GM06990 (cell line): Measurements from ENCODE around the gene LIMS2.

Experiments
- DNase-seq: peaks from one replicate; pipeline ENCODE4 v3.0.0-alpha.2; 2011; ENCODE audit not compliant: insufficient read length; ENCODE audit errors: extremely low read depth
- H3K27me3 ChIP-seq: replicated peaks from 2 replicates; pipeline ENCODE4 v1.6.0; 2011; ENCODE audit warnings: low read length; ENCODE audit not compliant: control insufficient read depth, insufficient read depth
- H3K36me3 ChIP-seq: 2 replicates; pipeline ENCODE4 v1.5.1; 2011; ENCODE audit warnings: low read length; ENCODE audit not compliant: control insufficient read depth, insufficient read depth
- H3K4me3 ChIP-seq: replicated peaks from 2 replicates; pipeline ENCODE4 v1.5.1; 2011; ENCODE audit warnings: low read depth, mild to moderate bottlenecking, control low read depth, low read length
- TF ChIP-seq, protein P1 (sequence below): IDR thresholded peaks from 2 replicates; pipeline ENCODE4 v1.5.1; 2011; ENCODE audit warnings: low read length, control low read depth, mild to moderate bottlenecking, inconsistent platforms; ENCODE audit not compliant: insufficient read depth, poor library complexity, severe bottlenecking

LIMS2 gene

GRCh38 chr2:127589358-127589757 is 86.0 kb downstream of the LIMS2 start:
- no peaks in the 10 kb centered on the region for H3K36me3 ChIP-seq
- H3K27me3 ChIP-seq, result no peaks in the 10 kb centered on the region
- H3K4me3 ChIP-seq, result no peak overlapping the region
- DNase-seq, result no peak
- TF ChIP-seq, protein P1, sequence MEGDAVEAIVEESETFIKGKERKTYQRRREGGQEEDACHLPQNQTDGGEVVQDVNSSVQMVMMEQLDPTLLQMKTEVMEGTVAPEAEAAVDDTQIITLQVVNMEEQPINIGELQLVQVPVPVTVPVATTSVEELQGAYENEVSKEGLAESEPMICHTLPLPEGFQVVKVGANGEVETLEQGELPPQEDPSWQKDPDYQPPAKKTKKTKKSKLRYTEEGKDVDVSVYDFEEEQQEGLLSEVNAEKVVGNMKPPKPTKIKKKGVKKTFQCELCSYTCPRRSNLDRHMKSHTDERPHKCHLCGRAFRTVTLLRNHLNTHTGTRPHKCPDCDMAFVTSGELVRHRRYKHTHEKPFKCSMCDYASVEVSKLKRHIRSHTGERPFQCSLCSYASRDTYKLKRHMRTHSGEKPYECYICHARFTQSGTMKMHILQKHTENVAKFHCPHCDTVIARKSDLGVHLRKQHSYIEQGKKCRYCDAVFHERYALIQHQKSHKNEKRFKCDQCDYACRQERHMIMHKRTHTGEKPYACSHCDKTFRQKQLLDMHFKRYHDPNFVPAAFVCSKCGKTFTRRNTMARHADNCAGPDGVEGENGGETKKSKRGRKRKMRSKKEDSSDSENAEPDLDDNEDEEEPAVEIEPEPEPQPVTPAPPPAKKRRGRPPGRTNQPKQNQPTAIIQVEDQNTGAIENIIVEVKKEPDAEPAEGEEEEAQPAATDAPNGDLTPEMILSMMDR, result no peak
